HepG2 (cell line): ENCODE measurements around the gene LZTR1. TPM values are rescaled to one million over a fixed set of nuclear protein-coding genes. Genes with fewer than 3 reads are reported as not detected.

Experiments used
- ATAC-seq: fragments of 200-7000 bp; cut with Tn5 transposase; 3 replicates; pipeline ENCODE4 v1.9.1; 2020; ENCODE audit warnings: mild to moderate bottlenecking, moderate library complexity
- BruUV-seq: library from RNA; stranded (reverse); fragments of 400-500 nt; replicated peaks from 2 replicates; lab custom pipeline; 2021; lab: Mats Ljungman, UMichigan
- CTCF ChIA-PET: fragments of 300-600 bp; formaldehyde crosslinking; extraction: SDS; loops from one replicate; lab custom pipeline; 2021; ENCODE audit warnings: low total read pairs, inconsistent platforms, low intra/inter-chr PET ratio; lab: Yijun Ruan, JAX
- POLR2A ChIA-PET: fragments of 350-600 bp; sonication (Branson Sonifier 250); formaldehyde crosslinking; loops from one replicate; lab custom pipeline; 2020; ENCODE audit warnings: antibody characterized with exemption, inconsistent platforms; lab: Yijun Ruan, JAX
- DNase-seq: peaks from one replicate; pipeline ENCODE4 v3.0.0-alpha.2; 2015; ENCODE audit warnings: low spot score
- FAIRE-seq: peaks from 3 replicates; lab custom pipeline; 2011; peaks lifted over from hg19 to GRCh38; lab: Jason Lieb, UNC
- H2AFZ ChIP-seq: one replicate; pipeline ENCODE4 v1.6.1; 2011; ENCODE audit warnings: low read length, inconsistent platforms
- H3K27ac ChIP-seq: fragments of 300-600 bp; 3 replicates; pipeline ENCODE4 v1.8.0; 2011; ENCODE audit warnings: mixed run types, mild to moderate bottlenecking, mixed read lengths, low read length, inconsistent platforms; ENCODE audit not compliant: insufficient read depth; ENCODE audit errors: extremely low read length
- H3K27me3 ChIP-seq, 2 experiments: fragments of 200-600 bp in 1 of 2; 2 replicates in 1 of 2; 3 replicates in 1 of 2; pipeline versions ENCODE4 v1.6.0 to v1.8.0; 2011; ENCODE audit warnings: low read length in 2 of 2, mild to moderate bottlenecking in 2 of 2, moderate library complexity in 2 of 2, inconsistent platforms in 1 of 2; ENCODE audit not compliant: insufficient read depth in 2 of 2, control insufficient read depth in 1 of 2
- H3K36me3 ChIP-seq, 2 experiments: fragments of 200-600 bp in 1 of 2; replicated peaks in 1 of 2; 2 replicates in 1 of 2; 3 replicates in 1 of 2; pipeline versions ENCODE4 v1.5.1 to v1.8.0; 2011; ENCODE audit warnings: low read length in 2 of 2, inconsistent platforms in 1 of 2; ENCODE audit not compliant: insufficient read depth in 2 of 2, control insufficient read depth in 1 of 2
- H3K4me1 ChIP-seq: 2 replicates; pipeline ENCODE4 v1.5.1; 2012; ENCODE audit warnings: low read length, inconsistent platforms; ENCODE audit not compliant: insufficient read depth
- H3K4me2 ChIP-seq: 2 replicates; pipeline ENCODE4 v1.6.0; 2011; ENCODE audit warnings: low read depth, low read length, inconsistent platforms
- H3K4me3 ChIP-seq, 3 experiments: fragments of 200-600 bp in 1 of 3; sonication (generic), shearing (Covaris generic) in 1 of 3; replicated peaks in 1 of 3; 2 replicates each; pipeline ENCODE4 v1.5.1; 2011 to 2016; ENCODE audit warnings: low read length in 3 of 3, inconsistent platforms in 2 of 3, low read depth in 2 of 3, mild to moderate bottlenecking in 2 of 3, control low read depth in 1 of 3, mixed read lengths in 1 of 3; ENCODE audit not compliant: insufficient read depth in 1 of 3
- H3K79me2 ChIP-seq: one replicate; pipeline ENCODE4 v1.6.1; 2011; ENCODE audit warnings: low read length, inconsistent platforms; ENCODE audit not compliant: insufficient read depth
- H3K9ac ChIP-seq: 2 replicates; pipeline ENCODE4 v1.6.0; 2011; ENCODE audit warnings: mild to moderate bottlenecking, low read depth, low read length, inconsistent platforms; ENCODE audit not compliant: insufficient read depth
- H3K9me3 ChIP-seq: 2 replicates; pipeline ENCODE4 v1.5.1; 2012; ENCODE audit warnings: mild to moderate bottlenecking, low read length
- H4K20me1 ChIP-seq: 2 replicates; pipeline ENCODE4 v1.6.0; 2011; ENCODE audit warnings: inconsistent platforms, mild to moderate bottlenecking, low read length, moderate library complexity; ENCODE audit not compliant: insufficient read depth
- CEBPG ChIP-seq: IDR thresholded peaks from 2 replicates; pipeline ENCODE4 v1.6.1; 2016
- FOXC1 ChIP-seq: sonication (generic); formaldehyde crosslinking; IDR thresholded peaks from 2 replicates; pipeline ENCODE4 v1.8.0; 2022; ENCODE audit warnings: mild to moderate bottlenecking, missing genetic modification reagents, borderline replicate concordance
- HNF4G ChIP-seq, 2 experiments: sonication (generic) in 1 of 2; formaldehyde crosslinking in 1 of 2; IDR thresholded peaks; 2 replicates each; pipeline versions ENCODE4 v1.4.0 to v1.6.1; 2011 to 2020; ENCODE audit warnings: borderline replicate concordance in 2 of 2, low read depth in 2 of 2, mild to moderate bottlenecking in 2 of 2, low read length in 1 of 2, missing genetic modification reagents in 1 of 2, moderate library complexity in 1 of 2
- KDM1A ChIP-seq: IDR thresholded peaks from 2 replicates; pipeline ENCODE4 v1.6.1; 2016; ENCODE audit warnings: missing compliant biosample characterization
- KDM4B ChIP-seq: sonication (generic); formaldehyde crosslinking; IDR thresholded peaks from 2 replicates; pipeline ENCODE4 v1.4.0; 2020; ENCODE audit warnings: missing genetic modification reagents
- KLF13 ChIP-seq: sonication (generic); formaldehyde crosslinking; IDR thresholded peaks from 2 replicates; pipeline ENCODE4 v1.4.0; 2020; ENCODE audit warnings: mild to moderate bottlenecking, missing genetic modification reagents
- MTA1 ChIP-seq: sonication (generic); formaldehyde crosslinking; IDR thresholded peaks from 2 replicates; pipeline ENCODE4 v1.4.0; 2020; ENCODE audit warnings: missing genetic modification reagents, mild to moderate bottlenecking, borderline replicate concordance
- MYPOP ChIP-seq: sonication (generic); formaldehyde crosslinking; IDR thresholded peaks from 2 replicates; pipeline ENCODE4 v1.8.1; 2023; ENCODE audit warnings: mild to moderate bottlenecking, moderate library complexity, missing genetic modification reagents
- NCOA2 ChIP-seq: sonication (generic); formaldehyde crosslinking; IDR thresholded peaks from 2 replicates; pipeline ENCODE4 v1.8.0; 2022; ENCODE audit warnings: inconsistent platforms
- NR2C2 ChIP-seq: sonication (generic); formaldehyde crosslinking; IDR thresholded peaks from 2 replicates; pipeline ENCODE4 v1.4.0; 2020; ENCODE audit warnings: missing genetic modification reagents, mild to moderate bottlenecking, moderate library complexity, borderline replicate concordance
- PCBP1 ChIP-seq: fragments of 200-400 bp; formaldehyde crosslinking; IDR thresholded peaks from 2 replicates; pipeline ENCODE4 v1.6.1; 2017; ENCODE audit warnings: mild to moderate bottlenecking, low read depth, low read length, borderline replicate concordance
- PRPF4 ChIP-seq: fragments of 200-400 bp; formaldehyde crosslinking; IDR thresholded peaks from 2 replicates; pipeline ENCODE4 v1.6.1; 2016; ENCODE audit warnings: low read length, low read depth; ENCODE audit not compliant: poor library complexity, severe bottlenecking
- RBM22 ChIP-seq: fragments of 200-400 bp; formaldehyde crosslinking; optimal IDR thresholded peaks from 2 replicates; pipeline ENCODE3; 2017; ENCODE audit warnings: mild to moderate bottlenecking, low read length, moderate library complexity
- SAP130 ChIP-seq: IDR thresholded peaks from 2 replicates; pipeline ENCODE4 v1.6.1; 2016; ENCODE audit warnings: low read depth
- TEAD3 ChIP-seq: optimal IDR thresholded peaks from 2 replicates; pipeline ENCODE3; 2016; ENCODE audit warnings: borderline replicate concordance
- ZHX1 ChIP-seq: sonication (generic); formaldehyde crosslinking; IDR thresholded peaks from 2 replicates; pipeline ENCODE4 v1.8.1; 2022; ENCODE audit warnings: low read depth, mild to moderate bottlenecking, missing genetic modification reagents
- ZNF441 ChIP-seq: sonication (generic); formaldehyde crosslinking; IDR thresholded peaks from 2 replicates; pipeline ENCODE4 v1.7.0; 2021; ENCODE audit warnings: missing genetic modification reagents, borderline replicate concordance
- ZNF614 ChIP-seq: IDR thresholded peaks from 2 replicates; pipeline ENCODE4 v1.6.1; 2018; ENCODE audit warnings: missing biosample characterization, missing genetic modification reagents, inconsistent platforms, borderline replicate concordance
- WGBS: methylation state at CpG from one replicate; pipeline ENCODE4 v1.1.6; 2017; ENCODE audit warnings: low lambda C conversion rate; 5-methylcytosine and 5-hydroxymethylcytosine counted together
- in situ Hi-C: cut with HindIII; loops from 2 replicates; pipeline ENCODE4 v1.10.0; 2017; ENCODE audit warnings: low pct_unique_long_range_greater_than_20kb; ENCODE audit not compliant: extremely low pct_ligation_motif_present
- intact Hi-C: fragments of 100-400 bp; cut with micrococcal nuclease; formaldehyde crosslinking; loops from one replicate; pipeline ENCODE4 v1.10.0; 2022; ENCODE audit not compliant: unreplicated experiment
- polyA plus RNA-seq, 8 experiments: library from polyadenylated mRNA; depleted of rRNA in 3 of 8; stranded (reverse) in 7 of 8; unstranded in 1 of 8; fragments of >200 nt; fragmentation: Illumina TruSeq in 4 of 8; extraction: Trizol in 4 of 8; gene quantifications; 2 replicates each; pipeline versions ENCODE4 v1.2.1 to v1.2.3, GENCODE V29; 2011 to 2016; ENCODE audit warnings: low read depth in 4 of 8, missing spikeins in 1 of 8, mixed read lengths in 1 of 8; ENCODE audit not compliant: insufficient read depth in 1 of 8
- total RNA-seq, 5 experiments: library from RNA; depleted of rRNA; stranded (reverse); fragments of >200 nt; fragmentation: Illumina TruSeq; extraction: Trizol; gene quantifications; 2 replicates each; pipeline ENCODE4 v1.2.3, GENCODE V29; 2016; ENCODE audit warnings: low read depth in 1 of 5

LZTR1 gene
- total and polyA plus RNA-seq, 2 of the 13 experiments (the other 11 are each of a cell fraction or from before 2014, with no cell fraction given): 21.8 to 22.4 TPM

- TF ChIP-seq PRPF4 (no peak), ZHX1 (CRISPR knock-in tag) (peak; percentile 33; the same call in 1 of the 2 replicates), PCBP1 (0 out of 2 replicates have a peak, but pooled peaks have one; percentile 12)
These were observed 2.8 kb upstream of the LZTR1 start (continued) for GRCh38 chr22:20979243-20979809.

- peak; percentile 43 for FAIRE-seq
- intact Hi-C loops: no loop called here
- TF ChIP-seq KLF13 (0 out of 2 replicates have a peak, but pooled peaks have one; percentile 28), FOXC1 (CRISPR knock-in tag) (peak; percentile 57), ZNF441 (CRISPR knock-in tag) (peak; percentile 75; the same call in 1 of the 2 replicates), TEAD3 (CRISPR knock-in tag) (peak; percentile 62), KDM4B (0 out of 2 replicates have a peak, but pooled peaks have one; percentile 17), ZNF614 (CRISPR knock-in tag) (0 out of 2 replicates have a peak, but pooled peaks have one; percentile 24), HNF4G (IDR thresholded peaks at IDR 0.05; ENCODE audit: borderline replicate concordance, low read depth, low read length) (peak; percentile 55; the same call in 1 of the 2 replicates), HNF4G (CRISPR knock-in tag; IDR thresholded peaks at IDR 0.05; ENCODE audit: borderline replicate concordance, low read depth) (peak; percentile 81; the same call in 1 of the 2 replicates), MYPOP (CRISPR knock-in tag) (no peak), NCOA2 (CRISPR knock-in tag) (peak; percentile 41; the same call in 1 of the 2 replicates), RBM22 (peak; percentile 47), MTA1 (peak; percentile 47; the same call in 1 of the 2 replicates), CEBPG (CRISPR knock-in tag) (peak; percentile 13; the same call in 1 of the 2 replicates), SAP130 (CRISPR knock-in tag) (peak; percentile 79), NR2C2 (CRISPR knock-in tag) (peak; percentile 66), KDM1A (CRISPR knock-in tag) (0 out of 2 replicates have a peak, but pooled peaks have one; percentile 23)
These were observed 2.1 kb upstream of the LZTR1 start for GRCh38 chr22:20979940-20980453.

More at GRCh38 chr22:20979940-20980453, 2.1 kb upstream of the LZTR1 start:
- no peaks in the 10 kb centered on the region; a peak in 1 of 5 replicates for H3K27me3 ChIP-seq
- H3K79me2 ChIP-seq: peaks cover 11% of the 10 kb centered on the region
- POLR2A ChIA-PET: interaction anchor here (0.7 to 4.3 kb wide), 7 partner anchors 14 to 206 kb away, joined by 3 to 45 read pairs (median 4); partner anchors contain the start of genes SERPIND1 and THAP7
- in situ Hi-C loops: no loop called here
- WGBS: 14% methylated on average over 6 of the region's 13 CpGs
- peak; percentile 53 for ATAC-seq
- H4K20me1 ChIP-seq: no peaks in the 10 kb centered on the region
- peak overlapping the region; percentile 67 for H3K27ac ChIP-seq
- peak overlapping the region; percentile 97 for H3K4me2 ChIP-seq
- peak overlapping the region; percentile 40; the same call in 1 of the 2 replicates for H3K9ac ChIP-seq
- H2AFZ ChIP-seq: no peak overlapping the region
- no peaks in the 10 kb centered on the region; a peak in 2 of 5 replicates for H3K36me3 ChIP-seq
- CTCF ChIA-PET: no interaction called here
- peak overlapping the region in 1 of 3 experiments; percentile 45; a peak in 1 of 6 replicates for H3K4me3 ChIP-seq
- no TSS peak for BruUV-seq
- DNase-seq: peak; percentile 42
- 0 out of 2 replicates have a peak, but pooled peaks cover 4% of the 10 kb centered on the region for H3K9me3 ChIP-seq
- H3K4me1 ChIP-seq: peaks cover 39% of the 10 kb centered on the region
